SU-DHL-6 (cell line): Measurements from ENCODE around the gene TBC1D10A.

ENCODE experiments used
- H2AFZ ChIP-seq: fragments of 200-600 bp; sonication (generic); 2 replicates; pipeline ENCODE4 v1.6.1; 2014; ENCODE audit warnings: low read depth, mild to moderate bottlenecking, moderate library complexity, mixed read lengths, antibody characterized with exemption, low read length; ENCODE audit not compliant: severe bottlenecking
- H3F3A ChIP-seq: fragments of 200-600 bp; shearing (Covaris generic); 2 replicates; pipeline ENCODE4 v1.6.0; 2016; ENCODE audit warnings: antibody characterized with exemption, mild to moderate bottlenecking; ENCODE audit not compliant: insufficient read depth
- H3K27ac ChIP-seq: fragments of 200-600 bp; sonication (generic); 2 replicates; pipeline ENCODE4 v1.5.1; 2016; ENCODE audit warnings: low read depth, mild to moderate bottlenecking, low read length, moderate library complexity, mixed read lengths
- H3K27me3 ChIP-seq: fragments of 200-600 bp; sonication (generic), shearing (Covaris generic); 2 replicates; pipeline ENCODE4 v1.6.0; 2014; ENCODE audit warnings: mild to moderate bottlenecking, low read length
- H3K36me3 ChIP-seq: fragments of 200-600 bp; sonication (generic); 2 replicates; pipeline ENCODE4 v1.6.1; 2014; ENCODE audit warnings: mild to moderate bottlenecking, low read length, mixed read lengths
- H3K4me2 ChIP-seq: fragments of 300-600, 200-600 bp; shearing (Covaris generic), sonication (generic); 2 replicates; pipeline ENCODE4 v1.6.0; 2014; ENCODE audit warnings: low read length, low read depth, mild to moderate bottlenecking; ENCODE audit not compliant: poor library complexity, severe bottlenecking
- H3K4me3 ChIP-seq: fragments of 200-600 bp; sonication (generic); 2 replicates; pipeline ENCODE4 v1.5.1; 2014; ENCODE audit warnings: antibody characterized with exemption, low read length, mild to moderate bottlenecking, mixed read lengths; ENCODE audit not compliant: insufficient read depth, poor library complexity, severe bottlenecking
- H3K79me2 ChIP-seq: fragments of 200-600 bp; sonication (generic); 2 replicates; pipeline ENCODE4 v1.6.1; 2014; ENCODE audit warnings: mild to moderate bottlenecking, low read length, moderate library complexity; ENCODE audit not compliant: insufficient read depth
- H3K9ac ChIP-seq: fragments of 200-600 bp; sonication (generic); 2 replicates; pipeline ENCODE4 v1.7.0; 2014; ENCODE audit warnings: mild to moderate bottlenecking, low read length
- H3K9me2 ChIP-seq: fragments of 200-600 bp; sonication (generic); replicated peaks from 2 replicates; pipeline ENCODE4 v1.6.1; 2014; ENCODE audit warnings: low read length; ENCODE audit not compliant: insufficient read depth
- H3K9me3 ChIP-seq: fragments of 200-600 bp; sonication (generic); 2 replicates; pipeline ENCODE4 v1.6.1; 2014; ENCODE audit warnings: low read length, mixed read lengths; ENCODE audit not compliant: insufficient read depth
- H4K20me1 ChIP-seq: fragments of 200-600 bp; sonication (generic); 2 replicates; pipeline ENCODE4 v1.6.1; 2014; ENCODE audit warnings: low read depth, mild to moderate bottlenecking, antibody characterized with exemption, low read length, moderate library complexity, mixed read lengths
- EZH2phosphoT487 ChIP-seq: fragments of 200-600 bp; sonication (generic), shearing (Covaris generic); conservative IDR thresholded peaks from 2 replicates; pipeline ENCODE4 v1.6.1; 2018; ENCODE audit warnings: mild to moderate bottlenecking, antibody characterized with exemption, low read length, moderate library complexity, mixed read lengths
- TF ChIP-seq, protein P1 (sequence below): fragments of 200-600 bp; sonication (generic); IDR thresholded peaks from one replicate; pipeline ENCODE4 v1.5.1; 2017; ENCODE audit warnings: antibody characterized with exemption, mild to moderate bottlenecking, low read length, moderate library complexity; ENCODE audit not compliant: insufficient read depth, poor library complexity, severe bottlenecking

Gene TBC1D10A, protein sequence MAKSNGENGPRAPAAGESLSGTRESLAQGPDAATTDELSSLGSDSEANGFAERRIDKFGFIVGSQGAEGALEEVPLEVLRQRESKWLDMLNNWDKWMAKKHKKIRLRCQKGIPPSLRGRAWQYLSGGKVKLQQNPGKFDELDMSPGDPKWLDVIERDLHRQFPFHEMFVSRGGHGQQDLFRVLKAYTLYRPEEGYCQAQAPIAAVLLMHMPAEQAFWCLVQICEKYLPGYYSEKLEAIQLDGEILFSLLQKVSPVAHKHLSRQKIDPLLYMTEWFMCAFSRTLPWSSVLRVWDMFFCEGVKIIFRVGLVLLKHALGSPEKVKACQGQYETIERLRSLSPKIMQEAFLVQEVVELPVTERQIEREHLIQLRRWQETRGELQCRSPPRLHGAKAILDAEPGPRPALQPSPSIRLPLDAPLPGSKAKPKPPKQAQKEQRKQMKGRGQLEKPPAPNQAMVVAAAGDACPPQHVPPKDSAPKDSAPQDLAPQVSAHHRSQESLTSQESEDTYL

DNA sequence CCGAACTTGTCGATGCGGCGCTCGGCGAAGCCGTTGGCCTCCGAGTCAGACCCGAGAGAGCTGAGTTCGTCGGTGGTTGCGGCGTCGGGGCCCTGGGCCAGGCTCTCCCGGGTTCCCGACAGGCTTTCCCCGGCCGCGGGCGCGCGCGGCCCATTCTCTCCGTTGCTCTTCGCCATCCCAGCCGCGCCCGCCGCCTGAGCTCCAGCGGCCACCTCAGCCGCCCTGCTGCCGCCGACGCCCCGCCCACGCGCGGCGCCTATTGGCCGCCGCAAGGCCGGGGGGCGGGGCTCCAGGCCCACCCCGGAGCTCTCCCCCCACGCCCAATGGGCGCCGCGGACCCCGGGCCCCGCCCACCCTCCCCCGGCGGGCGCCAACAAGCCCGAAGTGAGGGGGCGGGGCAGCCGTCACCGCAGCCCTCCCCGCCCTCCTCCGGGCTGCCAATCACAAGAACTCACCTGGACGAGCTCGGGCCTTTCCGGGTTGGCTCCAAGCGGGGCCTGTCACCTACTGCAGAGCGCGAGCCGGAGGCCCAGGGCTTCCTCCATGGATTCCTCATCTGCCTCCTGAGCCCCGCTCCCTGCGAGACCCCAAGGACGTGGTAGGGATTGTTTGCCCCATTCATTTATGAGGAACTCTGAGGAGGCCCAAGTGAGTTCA lies at the start of gene TBC1D10A:
TSS of gene TBC1D10A (minus strand) at position 236 of the 657 bp plus-strand sequence. CDS start at position 176, 60 bp downstream.
- Histone ChIP-seq H3K9ac (peak within 1 kb of the TSS; percentile 73), H2AFZ (peak within 1 kb of the TSS; percentile 88), H3K4me2 (peak within 1 kb of the TSS; percentile 94), H3K79me2 (no peaks in the 10 kb centered on the region), H3K36me3 (no peaks in the 10 kb centered on the region), H3K9me2 (no peaks in the 10 kb centered on the region), H4K20me1 (no peaks in the 10 kb centered on the region), H3K27ac (peak within 1 kb of the TSS; percentile 20; the same call in 1 of the 2 replicates), H3K27me3 (no peaks in the 10 kb centered on the region), H3F3A (peaks cover 11% of the 10 kb centered on the region), H3K9me3 (no peaks in the 10 kb centered on the region), H3K4me3 (peak within 1 kb of the TSS; percentile 98)
- TF ChIP-seq, protein P1, sequence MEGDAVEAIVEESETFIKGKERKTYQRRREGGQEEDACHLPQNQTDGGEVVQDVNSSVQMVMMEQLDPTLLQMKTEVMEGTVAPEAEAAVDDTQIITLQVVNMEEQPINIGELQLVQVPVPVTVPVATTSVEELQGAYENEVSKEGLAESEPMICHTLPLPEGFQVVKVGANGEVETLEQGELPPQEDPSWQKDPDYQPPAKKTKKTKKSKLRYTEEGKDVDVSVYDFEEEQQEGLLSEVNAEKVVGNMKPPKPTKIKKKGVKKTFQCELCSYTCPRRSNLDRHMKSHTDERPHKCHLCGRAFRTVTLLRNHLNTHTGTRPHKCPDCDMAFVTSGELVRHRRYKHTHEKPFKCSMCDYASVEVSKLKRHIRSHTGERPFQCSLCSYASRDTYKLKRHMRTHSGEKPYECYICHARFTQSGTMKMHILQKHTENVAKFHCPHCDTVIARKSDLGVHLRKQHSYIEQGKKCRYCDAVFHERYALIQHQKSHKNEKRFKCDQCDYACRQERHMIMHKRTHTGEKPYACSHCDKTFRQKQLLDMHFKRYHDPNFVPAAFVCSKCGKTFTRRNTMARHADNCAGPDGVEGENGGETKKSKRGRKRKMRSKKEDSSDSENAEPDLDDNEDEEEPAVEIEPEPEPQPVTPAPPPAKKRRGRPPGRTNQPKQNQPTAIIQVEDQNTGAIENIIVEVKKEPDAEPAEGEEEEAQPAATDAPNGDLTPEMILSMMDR: no peak
- TF ChIP-seq EZH2phosphoT487: no peak

DNA sequence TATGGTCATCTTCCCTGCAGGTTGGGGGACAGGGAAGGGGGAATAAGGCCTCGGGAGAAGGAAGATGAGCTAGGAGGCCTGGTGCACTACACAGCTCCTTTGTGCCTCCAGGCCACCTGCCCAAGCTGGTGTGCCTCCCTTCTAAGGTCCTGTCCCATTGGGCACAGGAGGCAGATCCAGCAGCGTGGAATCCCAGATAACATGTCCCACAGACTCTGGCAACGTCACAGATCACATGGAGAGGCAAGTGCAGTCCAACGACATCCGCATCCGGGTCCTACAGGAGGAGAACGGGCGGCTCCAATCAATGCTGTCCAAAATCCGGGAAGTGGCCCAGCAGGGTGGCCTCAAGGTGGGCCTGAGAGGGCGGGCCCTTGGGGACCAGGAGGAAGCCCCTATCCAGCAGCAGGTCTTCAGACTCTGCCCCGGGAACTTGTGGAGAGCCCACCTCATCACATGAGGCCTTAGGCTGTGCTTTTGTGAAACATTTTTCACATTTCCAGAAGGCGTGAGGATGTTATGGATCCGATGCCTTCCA lies 48.6 kb upstream of the TBC1D10A start:
- Histone ChIP-seq H3K27ac (no peak overlapping the region), H3K4me2 (no peak overlapping the region), H4K20me1 (no peaks in the 10 kb centered on the region), H3K9me2 (no peaks in the 10 kb centered on the region), H3K79me2 (no peaks in the 10 kb centered on the region), H3K36me3 (no peaks in the 10 kb centered on the region), H3K27me3 (no peaks in the 10 kb centered on the region), H3K9me3 (no peaks in the 10 kb centered on the region), H3K9ac (no peak overlapping the region), H3F3A (no peaks in the 10 kb centered on the region), H3K4me3 (no peak overlapping the region), H2AFZ (no peak overlapping the region)
- TF ChIP-seq, protein P1: no peak
- TF ChIP-seq EZH2phosphoT487: no peak

DNA sequence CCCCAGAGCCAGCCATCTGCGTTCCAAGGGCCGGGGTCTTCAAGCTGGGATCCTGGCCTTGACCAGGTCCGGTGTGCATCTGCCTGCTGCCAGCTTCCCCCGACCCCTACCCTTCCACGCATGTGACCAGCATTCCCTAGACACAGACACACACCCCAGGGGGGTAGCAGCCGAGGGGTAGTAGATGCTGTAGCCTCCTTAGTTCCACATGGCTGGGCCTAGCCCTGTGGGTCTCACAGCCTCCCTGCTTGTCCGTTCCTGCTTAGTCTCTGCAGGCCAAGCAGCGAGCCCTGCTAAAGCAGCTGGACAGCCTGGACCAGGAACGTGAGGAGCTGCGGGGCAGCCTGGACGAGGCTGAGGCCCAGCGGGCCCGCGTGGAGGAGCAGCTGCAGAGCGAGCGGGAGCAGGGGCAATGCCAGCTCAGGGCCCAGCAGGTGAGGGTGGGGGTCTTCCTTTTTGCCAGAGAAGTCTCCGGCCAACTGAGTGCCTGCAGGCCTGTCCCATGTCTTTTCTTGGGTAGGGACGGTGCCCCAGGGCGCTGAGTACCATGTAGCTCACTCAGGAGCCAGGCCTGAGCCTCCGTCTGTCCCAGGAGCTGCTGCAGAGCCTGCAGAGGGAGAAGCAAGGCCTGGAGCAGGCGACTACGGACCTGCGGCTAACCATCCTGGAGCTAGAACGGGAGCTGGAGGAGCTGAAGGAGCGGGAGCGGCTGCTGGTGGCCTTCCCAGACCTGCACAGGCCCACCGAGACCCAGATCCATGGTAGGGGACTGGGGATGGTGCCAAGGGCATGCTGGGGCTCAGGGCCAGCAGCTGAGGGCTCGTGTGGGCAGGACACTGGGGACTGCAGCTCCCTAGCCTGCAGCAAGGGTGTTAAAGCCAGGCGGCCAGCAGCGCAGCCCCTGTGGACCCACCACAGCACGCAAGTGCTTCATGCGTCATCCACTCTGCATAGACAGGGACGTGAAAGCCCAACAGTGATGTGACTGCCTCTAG lies 46.9 kb upstream of the TBC1D10A start:
- H2AFZ ChIP-seq: no peak overlapping the region
- H3K9me2 ChIP-seq: no peaks in the 10 kb centered on the region
- no peaks in the 10 kb centered on the region for H3K79me2 ChIP-seq
- no peaks in the 10 kb centered on the region for H3F3A ChIP-seq
- no peaks in the 10 kb centered on the region for H4K20me1 ChIP-seq
- no peaks in the 10 kb centered on the region for H3K9me3 ChIP-seq
- H3K9ac ChIP-seq: no peak overlapping the region
- H3K4me3 ChIP-seq: no peak overlapping the region
- TF ChIP-seq, protein P1: no peak
- TF ChIP-seq EZH2phosphoT487: no peak
- H3K27ac ChIP-seq: no peak overlapping the region
- no peaks in the 10 kb centered on the region for H3K36me3 ChIP-seq
- H3K4me2 ChIP-seq: no peak overlapping the region
- no peaks in the 10 kb centered on the region for H3K27me3 ChIP-seq
